Hepatocyte (in vitro differentiated cells): ENCODE measurements around the gene WTIP. TPM values are rescaled to one million over a fixed set of nuclear protein-coding genes. Genes with fewer than 3 reads are reported as not detected.

ENCODE experiments used
- DNase-seq: peaks from one replicate; pipeline ENCODE4 v3.0.0-alpha.2; 2016; ENCODE audit warnings: low spot score
- H2AFZ ChIP-seq: fragments of 200-600 bp; sonication (generic); 2 replicates; pipeline ENCODE4 v1.6.0; 2016; ENCODE audit warnings: antibody characterized with exemption, mild to moderate bottlenecking
- H3K27ac ChIP-seq: fragments of 200-600 bp; sonication (generic); 2 replicates; pipeline ENCODE4 v1.5.1; 2016; ENCODE audit warnings: mild to moderate bottlenecking
- H3K27me3 ChIP-seq: fragments of 200-600 bp; sonication (generic); 2 replicates; pipeline ENCODE4 v1.6.1; 2016
- H3K36me3 ChIP-seq: fragments of 200-600 bp; sonication (generic); replicated peaks from 2 replicates; pipeline ENCODE4 v1.5.1; 2016; ENCODE audit warnings: low read depth; ENCODE audit not compliant: insufficient read depth
- H3K4me1 ChIP-seq: fragments of 200-600 bp; sonication (generic); 2 replicates; pipeline ENCODE4 v1.5.1; 2016; ENCODE audit warnings: mild to moderate bottlenecking, moderate library complexity; ENCODE audit not compliant: insufficient read depth
- H3K4me2 ChIP-seq: fragments of 200-600 bp; sonication (generic); 2 replicates; pipeline ENCODE4 v1.6.0; 2016
- H3K4me3 ChIP-seq: fragments of 200-600 bp; sonication (generic); 2 replicates; pipeline ENCODE4 v1.5.1; 2016; ENCODE audit warnings: mild to moderate bottlenecking
- H3K79me2 ChIP-seq: fragments of 200-600 bp; sonication (generic); 2 replicates; pipeline ENCODE4 v1.6.0; 2017; ENCODE audit warnings: mild to moderate bottlenecking
- H3K9me2 ChIP-seq: fragments of 200-600 bp; sonication (generic); replicated peaks from 2 replicates; pipeline ENCODE4 v1.6.0; 2017; ENCODE audit warnings: mild to moderate bottlenecking; ENCODE audit not compliant: insufficient read depth
- H3K9me3 ChIP-seq: fragments of 200-600 bp; sonication (generic); 2 replicates; pipeline ENCODE4 v1.5.1; 2016; ENCODE audit warnings: low read depth, mild to moderate bottlenecking
- H4K20me1 ChIP-seq: fragments of 200-600 bp; sonication (generic); 2 replicates; pipeline ENCODE4 v1.6.0; 2016; ENCODE audit warnings: mild to moderate bottlenecking; ENCODE audit not compliant: insufficient read depth, poor library complexity, severe bottlenecking
- EZH2 ChIP-seq: fragments of 200-600 bp; sonication (generic); IDR thresholded peaks from 2 replicates; pipeline ENCODE4 v1.6.1; 2016; ENCODE audit warnings: antibody characterized with exemption, mild to moderate bottlenecking, borderline replicate concordance
- EZH2phosphoT487 ChIP-seq: fragments of 200-600 bp; sonication (generic); IDR thresholded peaks from one replicate; pipeline ENCODE4 v1.6.1; 2018; ENCODE audit warnings: antibody characterized with exemption, mild to moderate bottlenecking, low read depth, moderate library complexity; ENCODE audit not compliant: unreplicated experiment, severe bottlenecking
- WGBS: methylation state at CpG from one replicate; pipeline ENCODE4 v1.1.6; 2016; ENCODE audit warnings: low lambda C conversion rate; ENCODE audit errors: missing lambda C conversion rate; 5-methylcytosine and 5-hydroxymethylcytosine counted together
- polyA plus RNA-seq: library from polyadenylated mRNA; unstranded; fragments of >200 nt; fragmentation: Nextera tagmentation; extraction: Ambion mirVana; gene quantifications from 2 replicates; pipeline ENCODE4 v1.2.1, GENCODE V29; 2016
- total RNA-seq: library from RNA; depleted of rRNA; stranded (reverse); fragments of >200 nt; gene quantifications from 2 replicates; pipeline ENCODE4 v1.2.3, GENCODE V29; 2014
- TF ChIP-seq, protein P1 (sequence below): fragments of 200-600 bp; sonication (generic); IDR thresholded peaks from 2 replicates; pipeline ENCODE4 v1.5.1; 2016; ENCODE audit warnings: antibody characterized with exemption, mild to moderate bottlenecking; ENCODE audit not compliant: poor library complexity

WTIP gene
- total and polyA plus RNA-seq, 2 experiments from 2014 or later: 18.1 to 21.5 TPM

DNA sequence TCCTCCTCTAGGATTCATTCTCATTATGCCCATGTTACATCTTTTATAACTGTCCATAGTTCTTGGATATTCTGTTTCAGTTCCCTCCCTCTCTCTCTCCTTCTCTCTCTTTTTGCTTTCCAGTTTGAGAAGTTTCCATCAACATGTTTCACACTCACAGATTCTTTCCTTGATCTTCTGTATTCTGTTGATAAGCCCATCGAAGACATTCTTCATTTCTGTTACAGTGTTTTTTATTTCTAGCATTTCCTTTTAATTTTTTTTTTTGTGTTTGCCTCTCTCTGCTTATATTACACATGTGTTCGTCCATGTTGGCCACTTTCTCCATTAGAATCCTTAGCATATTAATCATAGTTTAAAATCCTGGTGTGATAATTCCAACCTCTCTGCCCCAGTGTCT lies 68.3 kb downstream of the WTIP start:
- Histone ChIP-seq H3K36me3 (no peaks in the 10 kb centered on the region), H3K4me3 (no peak overlapping the region), H4K20me1 (no peaks in the 10 kb centered on the region), H3K4me2 (no peak overlapping the region), H2AFZ (no peak overlapping the region), H3K9me3 (no peaks in the 10 kb centered on the region), H3K79me2 (no peaks in the 10 kb centered on the region), H3K4me1 (no peaks in the 10 kb centered on the region), H3K9me2 (no peaks in the 10 kb centered on the region), H3K27me3 (no peaks in the 10 kb centered on the region), H3K27ac (no peak overlapping the region)
- DNase-seq: no peak
- no peak for TF ChIP-seq EZH2phosphoT487
- no peak for TF ChIP-seq EZH2
- TF ChIP-seq, protein P1, sequence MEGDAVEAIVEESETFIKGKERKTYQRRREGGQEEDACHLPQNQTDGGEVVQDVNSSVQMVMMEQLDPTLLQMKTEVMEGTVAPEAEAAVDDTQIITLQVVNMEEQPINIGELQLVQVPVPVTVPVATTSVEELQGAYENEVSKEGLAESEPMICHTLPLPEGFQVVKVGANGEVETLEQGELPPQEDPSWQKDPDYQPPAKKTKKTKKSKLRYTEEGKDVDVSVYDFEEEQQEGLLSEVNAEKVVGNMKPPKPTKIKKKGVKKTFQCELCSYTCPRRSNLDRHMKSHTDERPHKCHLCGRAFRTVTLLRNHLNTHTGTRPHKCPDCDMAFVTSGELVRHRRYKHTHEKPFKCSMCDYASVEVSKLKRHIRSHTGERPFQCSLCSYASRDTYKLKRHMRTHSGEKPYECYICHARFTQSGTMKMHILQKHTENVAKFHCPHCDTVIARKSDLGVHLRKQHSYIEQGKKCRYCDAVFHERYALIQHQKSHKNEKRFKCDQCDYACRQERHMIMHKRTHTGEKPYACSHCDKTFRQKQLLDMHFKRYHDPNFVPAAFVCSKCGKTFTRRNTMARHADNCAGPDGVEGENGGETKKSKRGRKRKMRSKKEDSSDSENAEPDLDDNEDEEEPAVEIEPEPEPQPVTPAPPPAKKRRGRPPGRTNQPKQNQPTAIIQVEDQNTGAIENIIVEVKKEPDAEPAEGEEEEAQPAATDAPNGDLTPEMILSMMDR: no peak
- 77% methylated on average over 2 of the region's 2 CpGs for WGBS

DNA sequence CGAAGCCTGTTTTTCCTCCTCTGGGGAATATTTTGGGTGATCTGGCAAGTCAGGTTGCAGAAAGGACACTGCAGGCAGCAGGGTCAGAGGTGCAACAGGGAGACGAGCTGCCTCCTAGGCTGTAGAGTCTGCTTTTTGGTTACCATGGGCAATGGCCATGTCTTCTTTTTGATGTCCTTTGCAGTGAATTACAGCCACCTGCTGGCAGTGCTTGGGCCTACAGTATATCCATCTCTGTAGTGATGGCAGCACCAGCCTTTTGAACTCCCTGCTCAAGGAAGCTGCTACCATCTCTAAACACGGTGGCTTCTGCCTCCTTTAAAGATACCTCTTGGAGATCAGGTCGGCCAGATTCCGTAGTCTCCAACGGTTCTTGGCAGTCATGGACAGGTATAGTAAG lies 73.9 kb downstream of the WTIP start:
- Histone ChIP-seq H3K4me1 (no peaks in the 10 kb centered on the region), H3K4me3 (no peak overlapping the region), H3K9me3 (no peaks in the 10 kb centered on the region), H3K4me2 (no peak overlapping the region), H3K79me2 (no peaks in the 10 kb centered on the region), H3K9me2 (no peaks in the 10 kb centered on the region), H2AFZ (no peak overlapping the region), H4K20me1 (no peaks in the 10 kb centered on the region), H3K36me3 (no peaks in the 10 kb centered on the region), H3K27ac (no peak overlapping the region), H3K27me3 (no peaks in the 10 kb centered on the region)
- no peak for TF ChIP-seq EZH2
- TF ChIP-seq, protein P1: peak; percentile 4
- 69% methylated on average over 6 of the region's 6 CpGs for WGBS
- DNase-seq: no peak

DNA sequence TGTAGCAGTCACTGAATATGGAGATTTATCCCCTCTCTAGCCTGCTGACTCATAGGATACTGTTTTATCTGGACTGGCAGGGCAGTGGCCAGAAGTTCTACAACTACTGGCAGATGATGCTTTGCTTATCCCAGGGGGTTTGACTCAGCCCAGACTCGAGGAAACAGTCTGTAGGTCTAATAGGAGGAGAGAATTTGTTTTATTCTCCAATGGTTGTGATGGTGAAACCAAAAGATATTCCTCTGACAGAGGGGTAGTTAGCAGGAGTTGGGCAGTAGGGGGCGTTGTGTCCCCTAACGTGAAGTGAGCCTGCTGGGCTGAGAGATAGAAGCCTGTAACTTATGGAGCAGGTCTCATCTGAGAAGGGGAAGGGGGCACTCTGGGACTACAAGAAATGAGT lies 74.9 kb downstream of the WTIP start:
- Histone ChIP-seq H3K4me3 (no peak overlapping the region), H3K79me2 (no peaks in the 10 kb centered on the region), H4K20me1 (no peaks in the 10 kb centered on the region), H3K4me1 (no peaks in the 10 kb centered on the region), H3K9me2 (no peaks in the 10 kb centered on the region), H3K27ac (no peak overlapping the region), H3K9me3 (no peaks in the 10 kb centered on the region), H3K4me2 (no peak overlapping the region), H3K36me3 (no peaks in the 10 kb centered on the region), H3K27me3 (no peaks in the 10 kb centered on the region), H2AFZ (no peak overlapping the region)
- WGBS: 8% methylated on average over 3 of the region's 3 CpGs
- DNase-seq: peak; percentile 23
- TF ChIP-seq EZH2phosphoT487 (no peak), EZH2 (no peak)
- TF ChIP-seq, protein P1: peak; percentile 33

DNA sequence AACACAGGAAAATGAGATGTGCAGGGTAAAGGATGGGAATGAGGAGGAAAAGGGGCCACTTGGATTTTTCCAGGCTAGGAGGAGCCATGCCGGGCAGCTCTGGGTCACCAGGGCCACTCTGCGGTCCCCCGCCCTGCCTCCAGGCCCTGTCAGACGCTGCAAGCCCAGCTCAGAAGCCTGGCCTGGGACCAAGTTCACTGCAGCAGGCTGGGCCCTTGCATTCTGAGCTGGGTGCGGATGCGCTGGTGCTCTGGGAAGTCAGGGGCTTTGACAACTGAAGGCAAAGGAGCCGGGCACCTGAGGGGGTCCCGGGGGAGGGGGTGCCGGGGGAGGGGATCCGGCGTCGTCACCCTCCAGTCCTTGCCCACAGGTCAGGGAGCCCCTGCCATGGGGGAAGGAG lies 77.5 kb downstream of the WTIP start:
- Histone ChIP-seq H3K4me1 (no peaks in the 10 kb centered on the region), H3K27me3 (no peaks in the 10 kb centered on the region), H4K20me1 (no peaks in the 10 kb centered on the region), H3K36me3 (no peaks in the 10 kb centered on the region), H3K9me2 (no peaks in the 10 kb centered on the region), H3K4me2 (no peak overlapping the region), H2AFZ (no peak overlapping the region), H3K27ac (no peak overlapping the region), H3K79me2 (no peaks in the 10 kb centered on the region), H3K9me3 (no peaks in the 10 kb centered on the region), H3K4me3 (no peak overlapping the region)
- 91% methylated on average over 10 of the region's 12 CpGs for WGBS
- no peak for DNase-seq
- TF ChIP-seq EZH2phosphoT487: no peak
